Measurements from ENCODE around the gene FRMPD4.

FRMPD4 gene

DNA sequence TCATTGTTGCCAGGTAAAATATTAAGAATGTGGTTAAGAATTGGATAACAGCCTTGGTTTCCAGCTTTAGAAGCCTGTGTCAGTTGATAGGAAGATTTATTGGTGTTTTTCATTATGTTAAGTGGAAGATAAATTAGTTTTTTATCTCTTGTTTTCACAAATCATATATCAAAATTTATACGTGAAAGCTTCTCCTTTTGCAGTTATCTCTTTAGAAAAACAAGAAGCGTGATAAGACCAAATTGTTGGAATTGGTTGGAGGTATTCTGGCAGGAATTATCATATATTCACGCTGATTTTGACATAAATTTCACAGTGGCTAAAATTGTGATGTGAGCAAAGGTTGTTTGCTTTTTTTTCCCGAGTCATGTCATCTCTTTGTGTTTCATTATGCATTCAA lies 90.6 kb downstream of the FRMPD4 start:
- no peaks in the 10 kb centered on the region for H3K36me3 ChIP-seq
- H3K27ac ChIP-seq, result no peak overlapping the region
- no peak for DNase-seq
- TF ChIP-seq, protein P1, sequence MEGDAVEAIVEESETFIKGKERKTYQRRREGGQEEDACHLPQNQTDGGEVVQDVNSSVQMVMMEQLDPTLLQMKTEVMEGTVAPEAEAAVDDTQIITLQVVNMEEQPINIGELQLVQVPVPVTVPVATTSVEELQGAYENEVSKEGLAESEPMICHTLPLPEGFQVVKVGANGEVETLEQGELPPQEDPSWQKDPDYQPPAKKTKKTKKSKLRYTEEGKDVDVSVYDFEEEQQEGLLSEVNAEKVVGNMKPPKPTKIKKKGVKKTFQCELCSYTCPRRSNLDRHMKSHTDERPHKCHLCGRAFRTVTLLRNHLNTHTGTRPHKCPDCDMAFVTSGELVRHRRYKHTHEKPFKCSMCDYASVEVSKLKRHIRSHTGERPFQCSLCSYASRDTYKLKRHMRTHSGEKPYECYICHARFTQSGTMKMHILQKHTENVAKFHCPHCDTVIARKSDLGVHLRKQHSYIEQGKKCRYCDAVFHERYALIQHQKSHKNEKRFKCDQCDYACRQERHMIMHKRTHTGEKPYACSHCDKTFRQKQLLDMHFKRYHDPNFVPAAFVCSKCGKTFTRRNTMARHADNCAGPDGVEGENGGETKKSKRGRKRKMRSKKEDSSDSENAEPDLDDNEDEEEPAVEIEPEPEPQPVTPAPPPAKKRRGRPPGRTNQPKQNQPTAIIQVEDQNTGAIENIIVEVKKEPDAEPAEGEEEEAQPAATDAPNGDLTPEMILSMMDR (IDR thresholded peaks at IDR 0.05), result no peak
- H3K9me3 ChIP-seq, result no peaks in the 10 kb centered on the region
- H3K4me3 ChIP-seq, result no peak overlapping the region
- H3K4me1 ChIP-seq, result no peaks in the 10 kb centered on the region
- H3K27me3 ChIP-seq, result no peaks in the 10 kb centered on the region
- intact Hi-C loops (cut with DNase I; ENCODE audit: low total_unique reads), result no loop called here

DNA sequence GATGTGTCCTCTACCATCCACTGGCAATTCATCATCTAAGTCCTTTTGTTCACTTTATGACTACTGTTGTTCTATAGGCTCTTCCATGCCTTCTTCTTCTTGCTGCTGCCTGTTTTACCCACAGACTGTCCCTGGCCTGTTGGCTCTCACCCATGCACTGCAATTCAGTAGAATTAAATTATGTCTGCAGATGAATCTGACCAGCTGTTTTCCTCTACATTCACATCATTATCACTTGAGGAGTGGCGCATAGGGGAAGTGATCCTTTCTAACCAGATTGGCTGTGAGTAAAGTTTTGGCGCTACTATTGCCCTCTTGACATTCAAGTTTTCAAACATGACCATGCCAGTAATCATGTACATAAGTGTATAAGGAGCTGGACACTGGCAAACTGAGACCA lies 91.7 kb downstream of the FRMPD4 start:
- DNase-seq, result no peak
- TF ChIP-seq, protein P1 (IDR thresholded peaks at IDR 0.05), result no peak

DNA sequence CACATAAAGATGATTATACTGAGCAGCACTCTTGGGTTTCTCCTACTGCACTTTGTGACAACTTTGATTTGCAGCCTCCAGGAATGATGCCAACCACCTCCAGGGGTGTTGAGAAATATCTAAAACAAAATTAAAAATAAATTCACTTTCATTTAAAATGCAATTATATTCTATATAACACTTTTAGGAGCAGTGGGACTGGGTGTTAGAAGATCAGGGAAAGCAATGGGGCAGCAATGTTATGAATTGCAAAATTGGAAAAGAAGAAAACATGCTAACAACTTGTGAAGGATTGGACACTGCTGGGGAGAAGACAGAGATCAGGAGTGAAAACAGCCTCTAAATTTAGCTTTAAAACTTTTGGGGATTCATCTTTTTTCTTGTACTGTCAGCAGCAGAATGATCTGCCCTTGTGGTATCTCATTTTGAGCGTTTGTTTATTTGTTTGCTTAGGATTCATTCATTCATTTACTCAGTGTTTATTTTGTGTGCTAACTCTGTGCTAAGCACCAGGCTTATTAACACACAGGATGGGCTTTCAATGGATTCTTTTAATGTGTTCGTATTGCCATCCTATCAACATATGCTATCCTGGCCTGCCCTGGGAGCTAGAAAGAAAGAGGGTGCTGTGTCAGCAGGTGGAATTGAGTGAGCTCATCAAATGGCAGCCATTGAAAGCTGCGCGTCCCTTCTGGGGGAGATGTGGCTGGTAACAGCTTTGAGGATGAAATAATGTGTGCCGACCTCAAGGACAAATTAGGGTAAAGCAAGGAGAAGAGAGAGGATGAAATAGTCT lies 96.5 kb downstream of the FRMPD4 start:
- TF ChIP-seq, protein P1 (IDR thresholded peaks at IDR 0.05), result no peak
- no peak for DNase-seq
- no peak overlapping the region for H3K4me3 ChIP-seq
- no peak overlapping the region for H3K27ac ChIP-seq
- intact Hi-C loops (cut with DNase I; ENCODE audit: low total_unique reads), result no loop called here
- H3K9me3 ChIP-seq, result no peaks in the 10 kb centered on the region
- no peaks in the 10 kb centered on the region for H3K36me3 ChIP-seq
- H3K27me3 ChIP-seq, result no peaks in the 10 kb centered on the region
- H3K4me1 ChIP-seq, result no peaks in the 10 kb centered on the region

More for the DNA sequence above, 91.7 kb downstream of the FRMPD4 start:
- Histone ChIP-seq H3K9me3 (no peaks in the 10 kb centered on the region), H3K36me3 (no peaks in the 10 kb centered on the region), H3K27ac (no peak overlapping the region), H3K4me1 (no peaks in the 10 kb centered on the region), H3K4me3 (no peak overlapping the region), H3K27me3 (no peaks in the 10 kb centered on the region)
- intact Hi-C loops (cut with DNase I; ENCODE audit: low total_unique reads), result no loop called here

DNA sequence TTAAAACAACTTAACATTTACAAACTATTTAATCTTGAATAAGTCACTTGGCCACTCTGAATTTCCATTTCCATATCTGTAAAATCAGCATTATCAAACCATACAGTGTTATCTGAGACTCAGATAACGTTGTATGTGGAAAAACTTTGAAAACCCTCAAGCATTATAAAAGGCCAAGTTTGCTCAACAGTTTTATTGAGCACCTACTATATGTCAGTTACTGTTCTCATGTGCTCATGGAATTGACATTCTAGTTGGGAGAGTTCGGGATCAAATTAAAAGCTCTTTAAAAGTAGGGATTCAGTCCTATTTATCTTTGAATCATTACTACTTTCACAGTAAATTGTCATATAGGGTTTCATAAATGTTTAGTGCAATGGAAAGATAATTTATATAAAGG lies 97.9 kb downstream of the FRMPD4 start:
- no peak for DNase-seq
- intact Hi-C loops (cut with DNase I; ENCODE audit: low total_unique reads), result no loop called here
- H3K27ac ChIP-seq, result no peak overlapping the region

GRCh38 chrX:12237131-12237530 lies 98.9 kb downstream of the FRMPD4 start:
- Histone ChIP-seq H3K9me3 (no peaks in the 10 kb centered on the region), H3K27ac (no peak overlapping the region), H3K36me3 (no peaks in the 10 kb centered on the region), H3K27me3 (no peaks in the 10 kb centered on the region), H3K4me1 (no peaks in the 10 kb centered on the region), H3K4me3 (no peak overlapping the region)
- TF ChIP-seq, protein P1 (IDR thresholded peaks at IDR 0.05), result no peak
- no peak for DNase-seq
- intact Hi-C loops (cut with DNase I; ENCODE audit: low total_unique reads), result no loop called here

More for the DNA sequence above, 97.9 kb downstream of the FRMPD4 start:
- Histone ChIP-seq H3K4me1 (no peaks in the 10 kb centered on the region), H3K9me3 (no peaks in the 10 kb centered on the region), H3K36me3 (no peaks in the 10 kb centered on the region), H3K4me3 (no peak overlapping the region), H3K27me3 (no peaks in the 10 kb centered on the region)
- TF ChIP-seq, protein P1 (IDR thresholded peaks at IDR 0.05), result no peak
